H9 (cell line): ENCODE results near the gene CEP192. TPM values are rescaled to one million over a fixed set of nuclear protein-coding genes. Genes with fewer than 3 reads are reported as not detected.

Experiments
- DNase-seq: peaks from one replicate; pipeline ENCODE4 v3.0.0-alpha.2; 2017
- H2AFZ ChIP-seq: one replicate; pipeline ENCODE4 v1.6.1; 2013; ENCODE audit warnings: mild to moderate bottlenecking, low read length, control low read depth, moderate library complexity
- H2AK5ac ChIP-seq: 2 replicates; pipeline ENCODE4 v1.6.1; 2013; ENCODE audit warnings: low read length, control low read depth, mixed read lengths; ENCODE audit not compliant: insufficient read length
- H2BK120ac ChIP-seq: one replicate; pipeline ENCODE4 v1.6.1; 2013; ENCODE audit warnings: low read depth, mild to moderate bottlenecking, low read length, control low read depth, inconsistent platforms; ENCODE audit not compliant: poor library complexity, severe bottlenecking
- H2BK12ac ChIP-seq: 2 replicates; pipeline ENCODE4 v1.6.1; 2013; ENCODE audit warnings: low read length, control low read depth, mixed read lengths, low read depth; ENCODE audit not compliant: insufficient read length
- H2BK15ac ChIP-seq: 2 replicates; pipeline ENCODE4 v1.6.1; 2013; ENCODE audit warnings: low read depth, low read length, control low read depth
- H2BK20ac ChIP-seq: one replicate; pipeline ENCODE4 v1.6.1; 2013; ENCODE audit warnings: low read depth, mild to moderate bottlenecking, low read length, control low read depth, inconsistent platforms; ENCODE audit not compliant: poor library complexity, severe bottlenecking
- H2BK5ac ChIP-seq: 2 replicates; pipeline ENCODE4 v1.6.1; 2013; ENCODE audit warnings: low read length, control low read depth, mixed read lengths; ENCODE audit not compliant: insufficient read length
- H3K14ac ChIP-seq: 2 replicates; pipeline ENCODE4 v1.6.1; 2013; ENCODE audit warnings: low read length, control low read depth; ENCODE audit not compliant: insufficient read depth
- H3K18ac ChIP-seq: 2 replicates; pipeline ENCODE4 v1.6.1; 2013; ENCODE audit warnings: low read depth, mild to moderate bottlenecking, mixed read lengths, low read length, control low read depth; ENCODE audit not compliant: insufficient read length
- H3K23ac ChIP-seq: 2 replicates; pipeline ENCODE4 v1.6.1; 2013; ENCODE audit warnings: low read length, control low read depth, mixed read lengths, low read depth; ENCODE audit not compliant: insufficient read length
- H3K23me2 ChIP-seq: 2 replicates; pipeline ENCODE4 v1.6.1; 2013; ENCODE audit warnings: low read depth, mild to moderate bottlenecking, mixed read lengths, low read length, control low read depth; ENCODE audit not compliant: insufficient read length, poor library complexity, severe bottlenecking
- H3K27ac ChIP-seq: 2 replicates; pipeline ENCODE4 v1.5.1; 2013; ENCODE audit warnings: low read length, control low read depth, mixed read lengths, low read depth; ENCODE audit not compliant: insufficient read length
- H3K27me3 ChIP-seq: 2 replicates; pipeline ENCODE4 v1.6.1; 2013; ENCODE audit warnings: low read length, control low read depth, inconsistent platforms; ENCODE audit not compliant: insufficient read depth
- H3K4ac ChIP-seq: 2 replicates; pipeline ENCODE4 v1.6.1; 2013; ENCODE audit warnings: low read depth, mild to moderate bottlenecking, control low read depth, inconsistent platforms, low read length, moderate library complexity
- H3K4me1 ChIP-seq: 2 replicates; pipeline ENCODE4 v1.6.1; 2013; ENCODE audit warnings: low read length, control low read depth, inconsistent platforms; ENCODE audit not compliant: insufficient read depth
- H3K4me2 ChIP-seq: 2 replicates; pipeline ENCODE4 v1.6.1; 2013; ENCODE audit warnings: low read length, control low read depth, mixed read lengths; ENCODE audit not compliant: insufficient read length, insufficient read depth
- H3K56ac ChIP-seq: 2 replicates; pipeline ENCODE4 v1.6.1; 2013; ENCODE audit warnings: low read depth, mild to moderate bottlenecking, mixed read lengths, low read length, control low read depth; ENCODE audit not compliant: insufficient read length
- H3K79me1 ChIP-seq: 2 replicates; pipeline ENCODE4 v1.6.1; 2013; ENCODE audit warnings: low read depth, mild to moderate bottlenecking, moderate library complexity, low read length, control low read depth, inconsistent platforms; ENCODE audit not compliant: insufficient read depth, poor library complexity, severe bottlenecking
- H3K79me2 ChIP-seq: 2 replicates; pipeline ENCODE4 v1.6.1; 2013; ENCODE audit warnings: low read length, control low read depth, inconsistent platforms; ENCODE audit not compliant: insufficient read depth
- H3K9ac ChIP-seq: 2 replicates; pipeline ENCODE4 v1.6.1; 2013; ENCODE audit warnings: low read length, control low read depth, mixed read lengths; ENCODE audit not compliant: insufficient read length; ENCODE audit errors: extremely low read depth
- H3K9me3 ChIP-seq: one replicate; pipeline ENCODE4 v1.6.1; 2013; ENCODE audit warnings: low read depth, low read length, inconsistent platforms; ENCODE audit not compliant: control insufficient read depth
- H3T11ph ChIP-seq: one replicate; pipeline ENCODE4 v1.6.1; 2013; ENCODE audit warnings: mild to moderate bottlenecking, low read length, control low read depth, inconsistent platforms
- H4K20me1 ChIP-seq: one replicate; pipeline ENCODE4 v1.6.1; 2013; ENCODE audit not compliant: control insufficient read depth, insufficient read length, insufficient read depth
- H4K5ac ChIP-seq: 2 replicates; pipeline ENCODE4 v1.6.1; 2013; ENCODE audit warnings: low read depth, mild to moderate bottlenecking, mixed read lengths, low read length, control low read depth; ENCODE audit not compliant: insufficient read length
- H4K8ac ChIP-seq: replicated peaks from 2 replicates; pipeline ENCODE4 v1.6.1; 2013; ENCODE audit warnings: low read length, control low read depth, mixed read lengths, low read depth; ENCODE audit not compliant: insufficient read length
- H4K91ac ChIP-seq: 2 replicates; pipeline ENCODE4 v1.6.1; 2013; ENCODE audit warnings: low read depth, mild to moderate bottlenecking, moderate library complexity, mixed read lengths, low read length, control low read depth; ENCODE audit not compliant: insufficient read length
- H3K27ac Mint-ChIP-seq, 3 experiments: 2 replicates in 2 of 3; 3 replicates in 1 of 3; pipeline ENCODE4 v1.8.0; 2020 to 2021; ENCODE audit warnings: mixed read lengths in 3 of 3, mild to moderate bottlenecking in 1 of 3, moderate library complexity in 1 of 3
- H3K27me3 Mint-ChIP-seq: 2 replicates; pipeline ENCODE4 v1.8.0; 2021; ENCODE audit warnings: low read depth, mild to moderate bottlenecking, moderate library complexity, mixed read lengths
- H3K36me3 Mint-ChIP-seq, 3 experiments: 2 replicates in 2 of 3; 3 replicates in 1 of 3; pipeline ENCODE4 v1.8.0; 2020 to 2021; ENCODE audit warnings: low read depth in 3 of 3, mixed read lengths in 3 of 3; ENCODE audit not compliant: insufficient read depth in 1 of 3
- H3K4me1 Mint-ChIP-seq, 2 experiments: 2 replicates each; pipeline ENCODE4 v1.8.0; 2020; ENCODE audit warnings: mixed read lengths in 2 of 2
- H3K4me3 Mint-ChIP-seq, 2 experiments: 2 replicates in 1 of 2; 3 replicates in 1 of 2; pipeline ENCODE4 v1.8.0; 2020 to 2021; ENCODE audit warnings: mild to moderate bottlenecking in 2 of 2, mixed read lengths in 2 of 2, moderate library complexity in 1 of 2
- H3K9me3 Mint-ChIP-seq, 2 experiments: 2 replicates in 1 of 2; 3 replicates in 1 of 2; pipeline ENCODE4 v1.8.0; 2020; ENCODE audit warnings: mild to moderate bottlenecking in 2 of 2, mixed read lengths in 2 of 2, moderate library complexity in 1 of 2
- CTCF ChIP-seq: fragments of 200-600 bp; sonication (generic); conservative IDR thresholded peaks from 3 replicates; pipeline ENCODE4 v1.8.0; 2021; ENCODE audit warnings: antibody characterized with exemption, mild to moderate bottlenecking
- WGBS: extraction: QIAGEN DNeasy Blood & Tissue Kit; methylation state at CpG from one replicate; pipeline ENCODE4 v1.1.7; 2013; ENCODE audit warnings: missing lambda C conversion rate, low lambda C conversion rate, mixed read lengths; ENCODE audit not compliant: insufficient read length; ENCODE audit errors: extremely low coverage; 5-methylcytosine and 5-hydroxymethylcytosine counted together
- total RNA-seq: library from RNA; stranded (reverse); gene quantifications from 2 replicates; pipeline ENCODE4 v1.2.1, GENCODE V29; 2021

CEP192 gene
- total RNA-seq, 1 experiment from 2014 or later, result 23.5 TPM

- WGBS, result no CpG with 5 or more reads among the region's 4 CpGs
- H3K23me2 ChIP-seq, result no peaks in the 10 kb centered on the region
- no peaks in the 10 kb centered on the region for H3K27me3 ChIP-seq
- no peak overlapping the region for H2BK20ac ChIP-seq
- DNase-seq, result no peak
- H2BK120ac ChIP-seq, result no peak overlapping the region
- H3K9me3 Mint-ChIP-seq, result no peaks in the 10 kb centered on the region
- no peaks in the 10 kb centered on the region for H3K27me3 Mint-ChIP-seq
- no peak overlapping the region for H2AK5ac ChIP-seq
- H3K36me3 Mint-ChIP-seq, result peaks cover 50 to 83% (median 71%) of the 10 kb centered on the region in 3 experiments
- H4K20me1 ChIP-seq, result no peaks in the 10 kb centered on the region
- no peak overlapping the region for H3K56ac ChIP-seq
- no peak overlapping the region for H3K23ac ChIP-seq
- H4K8ac ChIP-seq, result no peak overlapping the region
- H3K4me1 Mint-ChIP-seq, result peaks cover 0 to 2% of the 10 kb centered on the region in 2 experiments; a peak in 1 of 4 replicates
- H3K14ac ChIP-seq, result no peak overlapping the region
- no peaks in the 10 kb centered on the region for H3K4me1 ChIP-seq
- H2BK15ac ChIP-seq, result no peak overlapping the region
- no peak for TF ChIP-seq CTCF
- no peak overlapping the region for H4K5ac ChIP-seq
- no peak overlapping the region for H4K91ac ChIP-seq
- peak overlapping the region in 2 of 3 experiments; percentile 23 to 40; a peak in 2 of 7 replicates for H3K27ac Mint-ChIP-seq
- H3K18ac ChIP-seq, result no peak overlapping the region
- no peak overlapping the region for H3T11ph ChIP-seq
- H2BK12ac ChIP-seq, result no peak overlapping the region
- no peak overlapping the region for H3K4ac ChIP-seq
- H3K4me2 ChIP-seq, result no peak overlapping the region
- no peak overlapping the region for H2BK5ac ChIP-seq
- no peak overlapping the region for H2AFZ ChIP-seq
- no peak overlapping the region for H3K9ac ChIP-seq
- H3K79me2 ChIP-seq, result no peaks in the 10 kb centered on the region
- no peak overlapping the region for H3K4me3 Mint-ChIP-seq
- H3K27ac ChIP-seq, result no peak overlapping the region
- H3K9me3 ChIP-seq, result no peaks in the 10 kb centered on the region
- H3K79me1 ChIP-seq, result no peaks in the 10 kb centered on the region
These were observed 23.0 kb upstream of the CEP192 start for GRCh38 chr18:12968115-12968514.
